Smooth muscle cell (in vitro differentiated cells): ENCODE results near the gene KCTD17. TPM values are rescaled to one million over a fixed set of nuclear protein-coding genes. Genes with fewer than 3 reads are reported as not detected.
"Not testable (repeated sequence)": the region's sequence is repeated elsewhere in the genome, so short reads cannot be mapped to it uniquely, and the experiment has no call there.

ENCODE experiments used
- DNase-seq: peaks from one replicate; lab custom pipeline; 2025; ENCODE audit not compliant: unreplicated experiment; lab: John Stamatoyannopoulos, UW
- H2AFZ ChIP-seq: fragments of 200-600 bp; sonication (generic); 2 replicates; pipeline ENCODE4 v1.6.0; 2016; ENCODE audit warnings: antibody characterized with exemption, low read depth, mild to moderate bottlenecking
- H3F3A ChIP-seq: fragments of 200-600 bp; sonication (generic); 2 replicates; pipeline ENCODE4 v1.6.0; 2017; ENCODE audit warnings: antibody characterized with exemption, low read depth
- H3K27ac ChIP-seq: fragments of 200-600 bp; sonication (generic); 2 replicates; pipeline ENCODE4 v1.5.1; 2016; ENCODE audit warnings: low read depth, mild to moderate bottlenecking
- H3K27me3 ChIP-seq: fragments of 200-600 bp; sonication (generic); 2 replicates; pipeline ENCODE4 v1.6.1; 2016; ENCODE audit warnings: low read depth, mild to moderate bottlenecking
- H3K36me3 ChIP-seq: fragments of 200-600 bp; sonication (generic); 2 replicates; pipeline ENCODE4 v1.5.1; 2016; ENCODE audit warnings: low read depth
- H3K4me1 ChIP-seq: fragments of 200-600 bp; sonication (generic); 2 replicates; pipeline ENCODE4 v1.5.1; 2016; ENCODE audit warnings: low read depth
- H3K4me2 ChIP-seq: fragments of 200-600 bp; sonication (generic); 2 replicates; pipeline ENCODE4 v1.6.0; 2016; ENCODE audit warnings: mild to moderate bottlenecking
- H3K4me3 ChIP-seq: fragments of 200-600 bp; sonication (generic); 2 replicates; pipeline ENCODE4 v1.5.1; 2016; ENCODE audit warnings: mild to moderate bottlenecking
- H3K79me2 ChIP-seq: fragments of 200-600 bp; sonication (generic); 2 replicates; pipeline ENCODE4 v1.6.0; 2016; ENCODE audit warnings: low read depth, mild to moderate bottlenecking
- H3K9ac ChIP-seq: fragments of 200-600 bp; sonication (generic); 2 replicates; pipeline ENCODE4 v1.6.0; 2016; ENCODE audit warnings: low read depth
- H3K9me3 ChIP-seq: fragments of 200-600 bp; sonication (generic); replicated peaks from 2 replicates; pipeline ENCODE4 v1.5.1; 2016; ENCODE audit warnings: low read depth
- H4K20me1 ChIP-seq: fragments of 200-600 bp; sonication (generic); 2 replicates; pipeline ENCODE4 v1.6.0; 2016; ENCODE audit warnings: low read depth
- CTCF ChIP-seq: fragments of 200-600 bp; sonication (generic); IDR thresholded peaks from 2 replicates; pipeline ENCODE4 v1.5.1; 2017; ENCODE audit warnings: borderline replicate concordance, mild to moderate bottlenecking, antibody characterized with exemption; ENCODE audit not compliant: insufficient read depth, poor library complexity, severe bottlenecking
- WGBS: methylation state at CpG from one replicate; pipeline ENCODE4 v1.1.7; 2016; ENCODE audit warnings: low lambda C conversion rate; 5-methylcytosine and 5-hydroxymethylcytosine counted together
- polyA plus RNA-seq: library from polyadenylated mRNA; unstranded; fragments of >200 nt; fragmentation: Nextera tagmentation; extraction: Ambion mirVana; gene quantifications from 2 replicates; pipeline ENCODE4 v1.2.1, GENCODE V29; 2016
- total RNA-seq: library from RNA; depleted of rRNA; stranded (reverse); fragments of >200 nt; gene quantifications from 2 replicates; pipeline ENCODE4 v1.2.3, GENCODE V29; 2014

Gene KCTD17
- total and polyA plus RNA-seq, 2 experiments from 2014 or later: 20.0 to 36.9 TPM

GRCh38 chr22:37069319-37069718, 17.8 kb downstream of the KCTD17 start:
- H4K20me1 ChIP-seq: no peaks in the 10 kb centered on the region
- 55% methylated on average over 9 of the region's 11 CpGs for WGBS
- H3K27ac ChIP-seq: no peak overlapping the region
- H3K4me3 ChIP-seq: no peak overlapping the region
- no peaks in the 10 kb centered on the region for H3K9me3 ChIP-seq
- no peak overlapping the region for H3K9ac ChIP-seq
- DNase-seq: no peak
- no peak overlapping the region for H2AFZ ChIP-seq
- peaks cover 42% of the 10 kb centered on the region for H3K27me3 ChIP-seq
- H3K79me2 ChIP-seq: no peaks in the 10 kb centered on the region
- H3F3A ChIP-seq: no peaks in the 10 kb centered on the region
- no peak overlapping the region for H3K4me2 ChIP-seq
- no peaks in the 10 kb centered on the region for H3K36me3 ChIP-seq
- no peaks in the 10 kb centered on the region for H3K4me1 ChIP-seq
- no peak for TF ChIP-seq CTCF

GRCh38 chr22:37069719-37070118, 18.2 kb downstream of the KCTD17 start:
- no peak for DNase-seq
- 85% methylated on average over 7 of the region's 9 CpGs for WGBS
- Histone ChIP-seq H3K36me3 (no peaks in the 10 kb centered on the region), H3K9me3 (no peaks in the 10 kb centered on the region), H3K4me3 (no peak overlapping the region), H3K27me3 (peaks cover 46% of the 10 kb centered on the region), H3K4me2 (no peak overlapping the region), H4K20me1 (no peaks in the 10 kb centered on the region), H3K27ac (no peak overlapping the region), H3K79me2 (no peaks in the 10 kb centered on the region), H3K4me1 (no peaks in the 10 kb centered on the region), H3K9ac (no peak overlapping the region), H3F3A (no peaks in the 10 kb centered on the region), H2AFZ (no peak overlapping the region)
- no peak for TF ChIP-seq CTCF

GRCh38 chr22:37070334-37070733, 18.8 kb downstream of the KCTD17 start:
- no peak for TF ChIP-seq CTCF
- Histone ChIP-seq H3K4me3 (no peak overlapping the region), H3K79me2 (no peaks in the 10 kb centered on the region), H3K9ac (no peak overlapping the region), H3K27ac (no peak overlapping the region), H3K36me3 (no peaks in the 10 kb centered on the region), H4K20me1 (no peaks in the 10 kb centered on the region), H3K27me3 (peaks cover 52% of the 10 kb centered on the region), H3K9me3 (no peaks in the 10 kb centered on the region), H2AFZ (no peak overlapping the region), H3K4me1 (no peaks in the 10 kb centered on the region), H3K4me2 (no peak overlapping the region), H3F3A (no peaks in the 10 kb centered on the region)
- 98% methylated on average over 6 of the region's 8 CpGs for WGBS
- no peak for DNase-seq

DNA sequence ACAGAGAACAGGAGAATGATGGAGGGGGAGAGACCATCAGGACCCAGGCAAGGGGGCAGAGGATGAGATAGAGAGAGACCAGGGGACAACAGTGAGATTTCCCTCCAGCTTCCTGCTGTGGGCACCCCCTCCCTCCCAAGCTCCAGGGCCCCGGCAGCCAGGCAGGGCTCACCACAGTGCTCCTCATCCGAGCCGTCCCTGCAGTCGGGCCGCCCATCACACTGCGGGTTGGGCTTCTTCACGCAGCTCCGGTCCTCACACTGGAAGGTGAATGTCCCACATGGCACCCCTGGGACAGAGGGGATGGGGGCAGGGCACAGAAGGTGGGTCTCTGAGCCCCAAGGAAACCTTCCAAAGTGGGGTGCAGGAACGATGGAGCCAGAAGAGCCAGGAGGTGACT, 19.2 kb downstream of the KCTD17 start:
- Histone ChIP-seq H4K20me1 (no peaks in the 10 kb centered on the region), H3K27me3 (peaks cover 56% of the 10 kb centered on the region), H3K79me2 (no peaks in the 10 kb centered on the region), H2AFZ (no peak overlapping the region), H3K27ac (no peak overlapping the region), H3K4me3 (no peak overlapping the region), H3F3A (no peaks in the 10 kb centered on the region), H3K4me1 (no peaks in the 10 kb centered on the region), H3K9me3 (no peaks in the 10 kb centered on the region), H3K36me3 (no peaks in the 10 kb centered on the region), H3K4me2 (no peak overlapping the region), H3K9ac (no peak overlapping the region)
- no peak for TF ChIP-seq CTCF
- DNase-seq: no peak
- 87% methylated on average over 9 of the region's 9 CpGs for WGBS

GRCh38 chr22:37071850-37072592, 20.5 kb downstream of the KCTD17 start:
- peaks cover 69% of the 10 kb centered on the region for H3K27me3 ChIP-seq
- DNase-seq: not testable (repeated sequence)
- WGBS: 90% methylated on average over 5 of the region's 5 CpGs

More at GRCh38 chr22:37071850-37072592, 20.5 kb downstream of the KCTD17 start:
- H3F3A ChIP-seq, H3K4me3 ChIP-seq, H4K20me1 ChIP-seq, H3K79me2 ChIP-seq, H3K9me3 ChIP-seq, H2AFZ ChIP-seq, H3K4me1 ChIP-seq, H3K36me3 ChIP-seq, H3K4me2 ChIP-seq, H3K9ac ChIP-seq, H3K27ac ChIP-seq: not testable (repeated sequence)
